GM12873 (cell line): ENCODE measurements around the gene VMAC.

Source experiments
- CTCF ChIP-seq: IDR thresholded peaks from 2 replicates; pipeline ENCODE4 v1.5.1; 2012; ENCODE audit warnings: low read depth, mild to moderate bottlenecking, moderate library complexity, low read length, control low read depth; ENCODE audit not compliant: insufficient read depth; ENCODE audit errors: missing control alignments

The VMAC gene

DNA sequence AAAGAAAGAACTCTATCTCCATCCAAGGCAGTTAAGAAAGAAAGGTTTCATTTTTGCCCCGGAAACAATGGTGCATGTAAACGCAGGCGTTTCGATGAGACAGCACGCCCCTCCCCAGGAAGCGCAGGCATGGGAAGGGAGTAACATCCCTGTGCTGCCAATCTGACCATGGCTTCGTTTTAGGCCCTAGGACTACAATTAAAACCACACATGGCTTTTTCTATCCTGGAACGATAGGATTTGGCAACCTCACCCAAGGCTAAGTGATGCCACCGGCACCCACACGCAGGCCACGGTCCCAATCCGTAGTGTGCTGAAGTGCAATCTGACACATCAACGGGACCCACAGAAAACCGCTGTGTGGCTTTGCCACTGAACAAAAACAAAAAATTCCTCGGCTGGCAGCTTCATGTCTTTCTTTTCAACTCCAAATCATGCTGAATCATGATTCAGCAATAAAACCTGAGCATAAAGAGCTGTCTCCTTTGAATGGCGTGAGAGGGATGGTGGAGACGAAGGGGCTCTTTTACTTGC, 49.1 kb downstream of the VMAC start:
- TF ChIP-seq CTCF, result no peak

- no peak for TF ChIP-seq CTCF
These were observed 49.6 kb downstream of the VMAC start for GRCh38 chr19:5954293-5954692.

- TF ChIP-seq CTCF, result no peak
These were observed 50.9 kb downstream of the VMAC start for GRCh38 chr19:5955636-5955935.

- TF ChIP-seq CTCF, result no peak
These were observed 51.7 kb downstream of the VMAC start for GRCh38 chr19:5956323-5956722.

- TF ChIP-seq CTCF, result no peak
These were observed 52.1 kb downstream of the VMAC start for GRCh38 chr19:5956728-5957127.

GRCh38 chr19:5957170-5957569, 52.5 kb downstream of the VMAC start:
- no peak for TF ChIP-seq CTCF

DNA sequence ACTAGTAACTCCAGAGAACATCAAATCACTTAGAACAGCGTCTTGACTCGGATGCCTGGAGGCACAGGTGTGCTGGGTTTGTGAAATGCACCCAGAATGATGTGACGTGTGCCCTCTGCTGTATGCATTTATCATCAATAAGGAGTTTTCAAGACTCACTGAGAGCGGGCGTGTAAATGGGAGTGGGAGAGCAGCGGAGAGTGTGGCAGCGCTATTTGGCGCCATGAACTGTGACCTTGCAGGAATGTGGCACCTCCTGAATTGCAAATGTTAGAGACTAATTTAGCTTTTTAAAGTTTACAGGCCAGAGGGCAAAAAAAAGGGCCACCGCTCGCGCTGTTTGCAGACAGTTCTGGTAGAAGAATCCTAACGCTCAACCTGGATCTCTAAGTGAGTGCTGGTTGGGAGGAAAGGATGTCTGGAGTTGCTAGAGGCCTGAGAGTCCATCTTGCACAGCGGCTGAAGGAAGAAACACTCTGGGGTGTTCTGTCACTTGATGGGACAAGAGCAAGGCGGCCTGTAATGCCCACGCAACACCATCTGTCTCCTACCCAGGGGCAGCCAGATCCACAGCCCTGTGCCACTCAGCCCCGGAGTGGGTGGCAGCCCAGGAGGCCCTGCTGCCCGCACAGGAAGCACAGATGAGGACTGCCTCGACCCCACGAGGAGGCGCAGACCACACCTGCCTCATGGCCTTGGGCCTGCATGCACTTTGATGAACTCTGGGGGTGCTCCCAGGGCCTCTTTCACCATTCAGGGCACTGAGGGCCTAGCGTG, 53.6 kb downstream of the VMAC start:
- TF ChIP-seq CTCF, result no peak
